ENCODE results near the gene CHAF1A.

Gene CHAF1A

GRCh38 chr19:4406626-4407025, 4.2 kb downstream of the CHAF1A start:
- DNase-seq, result no peak

- DNase-seq, result no peak
Measured at GRCh38 chr19:4409123-4409933, 6.9 kb downstream of the CHAF1A start.

GRCh38 chr19:4413588-4413987, 11.1 kb downstream of the CHAF1A start:
- DNase-seq, result no peak

GRCh38 chr19:4414144-4414799, 11.8 kb downstream of the CHAF1A start:
- DNase-seq, result no peak

- DNase-seq, result no peak
Measured at GRCh38 chr19:4414800-4415321, 12.4 kb downstream of the CHAF1A start.

- no peak for DNase-seq
Measured at GRCh38 chr19:4415352-4415751, 12.9 kb downstream of the CHAF1A start.

GRCh38 chr19:4416268-4416667, 13.8 kb downstream of the CHAF1A start:
- DNase-seq, result no peak

- no peak for DNase-seq
Measured at GRCh38 chr19:4423416-4424126, 21.1 kb downstream of the CHAF1A start.

- DNase-seq, result no peak
Measured at GRCh38 chr19:4425537-4425936, 23.1 kb downstream of the CHAF1A start.

GRCh38 chr19:4428326-4428975, 26.0 kb downstream of the CHAF1A start:
- DNase-seq, result no peak

- DNase-seq, result no peak
Measured at GRCh38 chr19:4429256-4429655, 26.8 kb downstream of the CHAF1A start.

GRCh38 chr19:4429771-4430171, 27.3 kb downstream of the CHAF1A start:
- DNase-seq, result no peak

GRCh38 chr19:4430760-4431159, 28.3 kb downstream of the CHAF1A start:
- DNase-seq, result no peak

GRCh38 chr19:4431296-4431695, 28.9 kb downstream of the CHAF1A start:
- no peak for DNase-seq

- DNase-seq, result no peak
Measured at GRCh38 chr19:4431808-4432674, 29.6 kb downstream of the CHAF1A start.

GRCh38 chr19:4432918-4433506, 30.6 kb downstream of the CHAF1A start:
- no peak for DNase-seq

- DNase-seq, result no peak
Measured at GRCh38 chr19:4434391-4434790, 32.0 kb downstream of the CHAF1A start.

GRCh38 chr19:4436231-4436630, 33.8 kb downstream of the CHAF1A start:
- DNase-seq, result no peak

- DNase-seq, result no peak
Measured at GRCh38 chr19:4437103-4437502, 34.7 kb downstream of the CHAF1A start.

GRCh38 chr19:4439243-4439642, 36.8 kb downstream of the CHAF1A start:
- no peak for DNase-seq

GRCh38 chr19:4441994-4442818, 39.8 kb downstream of the CHAF1A start:
- DNase-seq, result no peak
